ENCODE data around the gene WDR27.

- TF ChIP-seq, protein P1, sequence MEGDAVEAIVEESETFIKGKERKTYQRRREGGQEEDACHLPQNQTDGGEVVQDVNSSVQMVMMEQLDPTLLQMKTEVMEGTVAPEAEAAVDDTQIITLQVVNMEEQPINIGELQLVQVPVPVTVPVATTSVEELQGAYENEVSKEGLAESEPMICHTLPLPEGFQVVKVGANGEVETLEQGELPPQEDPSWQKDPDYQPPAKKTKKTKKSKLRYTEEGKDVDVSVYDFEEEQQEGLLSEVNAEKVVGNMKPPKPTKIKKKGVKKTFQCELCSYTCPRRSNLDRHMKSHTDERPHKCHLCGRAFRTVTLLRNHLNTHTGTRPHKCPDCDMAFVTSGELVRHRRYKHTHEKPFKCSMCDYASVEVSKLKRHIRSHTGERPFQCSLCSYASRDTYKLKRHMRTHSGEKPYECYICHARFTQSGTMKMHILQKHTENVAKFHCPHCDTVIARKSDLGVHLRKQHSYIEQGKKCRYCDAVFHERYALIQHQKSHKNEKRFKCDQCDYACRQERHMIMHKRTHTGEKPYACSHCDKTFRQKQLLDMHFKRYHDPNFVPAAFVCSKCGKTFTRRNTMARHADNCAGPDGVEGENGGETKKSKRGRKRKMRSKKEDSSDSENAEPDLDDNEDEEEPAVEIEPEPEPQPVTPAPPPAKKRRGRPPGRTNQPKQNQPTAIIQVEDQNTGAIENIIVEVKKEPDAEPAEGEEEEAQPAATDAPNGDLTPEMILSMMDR (IDR thresholded peaks at IDR 0.05), result no peak
- no peak for TF ChIP-seq POLR2A (IDR thresholded peaks at IDR 0.05)
These were observed 133.3 kb downstream of the WDR27 start for GRCh38 chr6:169568314-169569087.

Measured in heart left ventricle (tissue), 13 donors.